RPMI8226 (cell line): ENCODE data around the gene SCARB1.
"Not testable (repeated sequence)": the region's sequence is repeated elsewhere in the genome, so short reads cannot be mapped to it uniquely, and the experiment has no call there.

Experiments
- DNase-seq: peaks from one replicate; pipeline ENCODE4 v3.0.0-alpha.2; 2015

SCARB1 gene

DNA sequence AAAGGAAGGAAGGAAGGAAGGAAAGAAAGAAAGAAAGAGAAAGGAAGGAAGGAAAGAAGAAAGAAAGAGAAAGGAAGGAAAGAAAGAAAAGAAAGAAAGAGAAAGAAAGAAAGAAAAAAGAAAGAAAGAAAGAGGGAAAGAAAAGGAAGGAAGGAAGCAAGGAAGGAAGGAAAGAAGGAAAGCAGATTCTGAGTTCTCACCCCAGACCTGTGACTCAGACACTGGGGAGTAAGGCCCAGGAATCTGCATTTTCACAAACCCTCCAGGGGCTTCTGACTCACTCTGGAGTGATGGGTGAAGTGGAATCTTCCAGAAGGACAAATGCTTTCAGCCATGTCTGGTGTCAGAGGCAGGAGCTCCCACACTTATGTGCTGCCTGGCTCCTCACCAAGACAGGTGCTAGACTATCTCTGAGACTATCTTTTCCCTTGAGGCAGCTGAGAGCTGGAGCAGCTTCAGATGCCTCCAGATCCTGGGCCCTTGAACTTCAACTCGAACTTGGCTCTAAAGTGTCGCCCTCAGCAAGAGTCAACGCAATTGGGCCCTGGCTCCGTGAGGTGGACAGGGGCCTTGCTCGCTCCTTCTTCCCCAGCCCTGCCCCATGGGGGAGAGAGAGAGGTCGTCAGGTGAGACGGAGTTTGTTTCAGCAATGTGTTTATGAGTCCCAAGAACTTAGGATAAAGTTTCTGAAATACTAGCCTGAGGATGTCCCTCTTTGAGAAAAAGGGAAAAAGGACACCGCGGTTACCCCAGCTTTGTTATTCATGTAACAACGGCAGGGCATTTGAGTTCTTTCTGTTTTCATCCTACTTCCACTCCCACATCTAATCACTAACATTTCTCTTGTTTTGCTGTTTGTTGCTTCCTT, 19.8 kb upstream of the SCARB1 start:
- DNase-seq, result peak; percentile 49

DNA sequence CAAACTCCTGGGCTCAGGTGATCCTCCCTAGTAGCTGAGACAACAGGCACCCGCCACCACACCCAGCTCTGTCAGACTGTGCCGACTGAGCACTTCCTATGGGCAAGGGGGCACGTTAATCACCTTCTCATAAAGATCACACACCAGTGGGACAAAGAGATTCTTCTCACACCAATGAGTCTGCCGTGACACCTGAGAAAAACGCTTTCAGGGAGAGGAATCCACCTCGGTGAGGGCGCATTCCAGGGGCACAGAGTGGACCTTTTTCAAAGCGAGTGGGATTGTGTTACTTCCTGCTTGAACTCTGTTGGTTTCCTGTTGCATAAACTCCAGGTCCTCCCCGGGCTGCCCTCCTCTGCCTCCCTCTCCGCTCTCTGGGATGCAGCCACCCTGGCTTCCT, 17.5 kb upstream of the SCARB1 start:
- no peak for DNase-seq

GRCh38 chr12:124880335-124880734, 16.7 kb upstream of the SCARB1 start:
- not testable (repeated sequence) for DNase-seq

GRCh38 chr12:124878795-124879516, 15.3 kb upstream of the SCARB1 start:
- DNase-seq, result no peak

- DNase-seq, result no peak
These were observed 13.8 kb upstream of the SCARB1 start for GRCh38 chr12:124877423-124877822.

DNA sequence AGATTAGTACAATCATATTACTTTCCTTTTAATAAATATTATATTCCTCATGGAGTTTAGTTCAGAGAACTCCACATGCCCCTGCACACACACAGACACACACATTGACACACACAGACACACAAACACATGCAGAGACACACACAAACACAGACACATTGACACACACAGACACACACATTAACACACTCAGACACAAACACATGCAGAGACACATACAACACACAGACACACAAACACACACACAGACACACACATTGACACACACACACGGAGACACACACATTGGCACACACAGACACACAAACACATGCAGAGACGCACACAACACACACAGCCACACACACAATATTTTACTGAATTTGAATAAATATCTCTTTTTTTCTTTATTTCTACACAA, 12.5 kb upstream of the SCARB1 start:
- no peak for DNase-seq

- no peak for DNase-seq
These were observed 12.1 kb upstream of the SCARB1 start for GRCh38 chr12:124875803-124876132.

- DNase-seq, result no peak
These were observed 11.5 kb upstream of the SCARB1 start for GRCh38 chr12:124874988-124875802.

DNA sequence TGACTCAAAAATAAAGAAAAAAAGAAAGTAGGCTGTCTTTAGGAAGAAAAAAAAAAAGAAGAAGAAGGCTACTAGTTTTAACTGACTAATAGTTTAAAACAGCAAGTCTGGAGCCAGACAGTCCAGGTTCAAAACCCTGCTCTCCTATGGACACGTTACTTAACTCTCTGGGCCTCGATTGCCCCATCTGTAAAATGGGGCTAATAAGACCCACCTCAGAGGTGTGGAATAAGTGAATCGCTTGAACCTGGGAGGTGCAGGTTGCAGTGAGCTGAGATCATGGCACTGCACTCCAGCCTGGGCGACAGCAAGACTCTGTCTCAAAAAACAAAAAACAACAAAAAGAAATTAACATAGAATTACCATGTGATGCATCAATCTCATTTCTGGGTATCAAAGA, 10.5 kb upstream of the SCARB1 start:
- no peak for DNase-seq

GRCh38 chr12:124872068-124872719, 8.5 kb upstream of the SCARB1 start:
- no peak for DNase-seq

- no peak for DNase-seq
These were observed 7.6 kb upstream of the SCARB1 start for GRCh38 chr12:124871297-124871696.

DNA sequence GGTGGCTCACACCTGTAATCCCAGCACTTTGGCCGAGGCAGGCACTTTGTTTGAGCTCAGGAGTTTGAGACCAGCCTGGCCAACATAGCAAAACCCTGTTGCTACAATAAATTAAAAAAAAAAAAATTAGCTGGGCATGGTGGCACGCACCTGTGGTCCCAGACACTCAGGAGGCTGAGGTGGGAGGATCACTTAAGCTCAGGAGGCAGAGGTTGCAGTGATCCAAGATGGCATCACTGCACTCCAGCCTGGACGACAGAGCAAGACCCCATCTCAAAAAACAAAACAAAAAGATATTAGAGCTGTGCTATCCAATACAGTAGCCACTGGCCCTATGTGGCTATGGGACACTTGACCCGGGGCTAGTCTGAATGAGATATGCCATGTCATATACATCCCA, 6.9 kb upstream of the SCARB1 start:
- no peak for DNase-seq

GRCh38 chr12:124869059-124869665, 5.5 kb upstream of the SCARB1 start:
- DNase-seq, result no peak

GRCh38 chr12:124868252-124869058, 4.8 kb upstream of the SCARB1 start:
- no peak for DNase-seq

DNA sequence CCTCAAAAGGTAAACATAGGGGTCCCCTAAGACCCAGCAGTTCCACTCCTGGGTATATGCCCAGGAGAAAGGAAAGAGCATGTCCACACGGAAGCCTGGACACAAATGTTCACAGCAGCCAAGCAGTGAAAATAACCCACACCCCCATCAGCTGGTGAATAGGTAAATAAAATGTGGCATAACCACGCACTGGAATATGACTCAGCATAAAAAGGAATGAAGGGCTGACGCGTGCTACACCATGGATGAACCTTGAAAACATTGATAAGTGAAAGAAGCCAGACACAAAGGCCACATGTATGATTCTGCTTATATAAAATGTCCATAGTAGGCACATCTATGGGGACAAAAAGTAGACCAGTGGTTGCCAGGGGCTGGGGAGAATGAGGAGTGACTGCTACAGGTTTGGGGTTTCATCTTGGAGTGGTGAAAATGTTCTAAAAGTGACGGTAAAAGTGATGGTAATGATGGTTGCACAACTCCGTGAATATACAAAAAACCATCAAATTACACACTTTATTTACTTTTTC, 3.8 kb upstream of the SCARB1 start:
- DNase-seq, result no peak

DNA sequence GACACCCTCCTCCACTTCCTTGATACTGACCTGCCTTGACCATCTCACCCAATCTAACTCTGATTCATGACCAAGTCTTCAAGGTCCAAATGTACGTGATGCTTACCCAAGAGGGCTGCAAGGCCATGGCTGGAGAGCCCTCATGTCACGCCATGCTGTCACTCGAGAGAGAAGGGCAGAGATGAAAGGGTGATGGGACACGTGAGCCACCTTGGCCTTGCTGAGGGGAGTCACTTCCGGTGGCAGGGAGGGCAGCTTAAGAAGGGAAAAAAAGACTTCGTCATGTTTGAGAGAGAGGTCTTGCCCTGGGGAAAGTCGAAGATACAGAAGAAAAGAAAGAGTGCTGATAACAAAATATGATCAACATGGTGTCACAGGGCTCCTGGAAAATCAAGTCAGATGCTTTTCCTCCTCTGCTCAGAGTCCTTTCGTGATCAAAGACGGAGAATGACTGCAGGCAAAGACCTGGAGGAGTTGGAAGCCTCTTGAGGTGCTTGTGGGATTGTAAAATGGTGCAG, 3.3 kb upstream of the SCARB1 start:
- DNase-seq, result no peak

DNA sequence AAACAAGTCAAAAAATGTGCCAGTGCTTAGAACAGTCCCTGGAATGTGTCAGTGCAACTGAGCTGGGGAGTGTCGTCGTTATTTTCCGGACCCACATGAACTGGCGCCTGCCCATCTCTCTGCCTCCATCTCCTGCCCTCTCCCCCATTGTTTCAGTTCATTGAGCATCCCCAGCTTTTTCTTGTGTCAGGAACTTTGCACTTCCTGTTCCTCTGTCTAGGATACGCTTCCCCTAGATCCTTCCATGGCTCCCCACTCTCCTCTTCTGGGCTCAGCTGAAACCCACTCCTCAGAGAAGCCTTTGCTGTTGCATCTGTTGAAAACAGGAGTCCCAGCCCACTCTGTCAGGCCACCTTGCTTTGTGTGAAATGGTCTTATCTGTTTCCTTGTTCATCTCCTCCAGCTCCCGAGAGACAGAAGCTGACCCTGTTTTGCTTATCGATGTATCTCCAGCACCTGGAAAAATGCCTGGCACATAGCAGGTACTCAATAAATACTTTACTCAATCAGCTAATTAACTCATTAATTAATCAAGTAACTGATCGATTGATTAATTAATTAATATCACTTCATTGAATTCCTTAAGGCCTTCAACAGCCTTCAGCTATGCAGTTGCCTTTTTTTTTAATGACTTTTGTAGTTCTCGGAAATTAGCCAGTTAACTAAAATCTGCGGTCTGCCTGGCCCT, 2.7 kb upstream of the SCARB1 start:
- DNase-seq, result no peak

DNA sequence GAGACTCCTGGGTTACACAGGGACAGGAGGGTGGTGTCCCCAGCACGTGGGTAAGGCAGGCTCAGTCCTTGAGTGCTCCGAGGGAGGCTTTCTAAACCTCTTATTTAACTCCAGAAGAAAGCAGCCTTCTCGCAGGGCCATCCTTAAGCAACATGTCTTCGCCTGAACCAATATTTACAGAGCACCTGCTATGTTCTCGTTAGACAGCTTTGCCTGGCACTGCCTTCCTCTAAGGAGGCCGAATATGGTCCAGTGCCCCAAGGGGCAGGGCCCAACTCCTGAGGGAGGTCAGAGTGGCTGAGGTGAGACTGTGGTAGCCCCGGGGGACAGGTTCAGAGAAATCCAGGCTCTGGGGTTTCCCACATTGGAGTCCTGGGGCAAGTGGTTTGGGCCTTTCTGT, 2.1 kb upstream of the SCARB1 start:
- no peak for DNase-seq

DNA sequence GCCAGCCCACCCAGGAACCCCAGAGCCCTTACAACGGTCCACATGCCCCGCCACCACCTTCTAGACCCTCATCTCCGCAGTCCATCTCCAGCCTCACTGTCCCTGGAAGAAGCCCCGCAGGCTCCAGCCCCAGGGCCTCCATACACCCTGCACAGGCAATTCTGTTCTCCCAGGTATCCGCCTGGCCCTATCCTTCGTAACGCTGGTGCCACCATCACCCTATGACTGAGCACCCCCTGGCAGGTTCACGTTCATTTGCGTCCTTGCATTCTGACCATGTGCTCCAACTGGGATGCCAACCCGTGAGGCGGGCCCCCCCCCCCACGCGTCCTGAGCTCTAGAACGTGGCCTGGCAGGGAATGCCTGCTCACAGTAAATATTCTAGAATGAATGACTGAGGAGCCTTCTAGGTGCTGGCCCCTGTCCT, 675 bp upstream of the SCARB1 start:
- no peak for DNase-seq

GRCh38 chr12:124862768-124863415, 772 bp downstream of the SCARB1 start:
- DNase-seq, result peak; percentile 49
